Adrenal gland (tissue), 5 donors: ENCODE results near the gene PRKCB.

Experiments
- POLR2A ChIP-seq, 2 donors: fragments of 450-650 bp; IDR thresholded peaks; one replicate each; pipeline ENCODE4 v1.6.1; 2017; ENCODE audit warnings: antibody characterized with exemption in 2 of 2, mild to moderate bottlenecking in 2 of 2, moderate library complexity in 1 of 2
- TF ChIP-seq, protein P1 (sequence below), 6 experiments: fragments of 450-650 bp in 4 of 6; fragments of 200-600 bp in 2 of 6; sonication (generic) in 1 of 6; IDR thresholded peaks; 1 replicate in 5 of 6; 2 replicates in 1 of 6; pipeline versions ENCODE4 v1.5.1 to v1.8.0; 2016 to 2021; ENCODE audit warnings: antibody characterized with exemption in 6 of 6, mild to moderate bottlenecking in 2 of 6, moderate library complexity in 1 of 6
- donor health status: DM: no; HTN: no; CAD: no.

DNA sequence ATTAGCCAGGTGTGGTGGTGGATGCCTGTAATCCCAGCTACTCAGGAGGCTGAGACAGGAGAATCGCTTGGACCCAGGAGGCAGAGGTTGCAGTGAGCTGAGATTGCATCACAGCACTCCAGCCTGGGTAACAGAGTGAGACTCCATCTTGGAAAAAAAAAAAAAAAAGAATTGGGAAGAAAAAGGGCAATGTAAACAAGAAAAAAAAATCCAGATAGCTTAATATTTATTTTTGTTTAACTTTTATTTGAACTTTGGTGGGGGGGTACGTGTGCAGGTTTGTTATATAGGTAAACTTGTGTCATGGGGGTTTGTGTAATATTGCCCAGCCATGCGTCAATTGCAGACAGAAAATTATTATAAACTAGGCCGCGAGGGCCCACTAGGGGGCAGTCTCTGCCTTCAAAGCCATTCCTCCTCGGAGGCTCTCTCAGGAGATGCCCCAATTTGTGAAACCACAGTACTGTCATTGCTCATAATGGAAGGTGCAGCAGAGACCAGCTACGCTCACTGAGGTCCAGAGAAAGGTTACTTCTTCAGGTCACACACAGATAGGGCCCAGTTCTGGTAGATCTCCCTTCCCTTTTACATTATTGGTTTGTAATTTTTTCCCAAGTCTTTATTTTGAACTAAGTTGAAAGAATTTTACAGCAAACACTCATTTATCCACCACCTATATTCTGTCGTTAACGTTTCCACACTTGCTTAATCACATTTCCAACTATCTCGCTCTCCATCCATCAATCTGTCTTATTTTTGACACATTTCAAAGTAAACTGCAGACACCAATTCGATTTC is 206.2 kb downstream of the PRKCB start:
- TF ChIP-seq, protein P1, sequence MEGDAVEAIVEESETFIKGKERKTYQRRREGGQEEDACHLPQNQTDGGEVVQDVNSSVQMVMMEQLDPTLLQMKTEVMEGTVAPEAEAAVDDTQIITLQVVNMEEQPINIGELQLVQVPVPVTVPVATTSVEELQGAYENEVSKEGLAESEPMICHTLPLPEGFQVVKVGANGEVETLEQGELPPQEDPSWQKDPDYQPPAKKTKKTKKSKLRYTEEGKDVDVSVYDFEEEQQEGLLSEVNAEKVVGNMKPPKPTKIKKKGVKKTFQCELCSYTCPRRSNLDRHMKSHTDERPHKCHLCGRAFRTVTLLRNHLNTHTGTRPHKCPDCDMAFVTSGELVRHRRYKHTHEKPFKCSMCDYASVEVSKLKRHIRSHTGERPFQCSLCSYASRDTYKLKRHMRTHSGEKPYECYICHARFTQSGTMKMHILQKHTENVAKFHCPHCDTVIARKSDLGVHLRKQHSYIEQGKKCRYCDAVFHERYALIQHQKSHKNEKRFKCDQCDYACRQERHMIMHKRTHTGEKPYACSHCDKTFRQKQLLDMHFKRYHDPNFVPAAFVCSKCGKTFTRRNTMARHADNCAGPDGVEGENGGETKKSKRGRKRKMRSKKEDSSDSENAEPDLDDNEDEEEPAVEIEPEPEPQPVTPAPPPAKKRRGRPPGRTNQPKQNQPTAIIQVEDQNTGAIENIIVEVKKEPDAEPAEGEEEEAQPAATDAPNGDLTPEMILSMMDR (IDR thresholded peaks at IDR 0.05): peak; percentile 65 to 84 (median 72)
- no peak for TF ChIP-seq POLR2A (IDR thresholded peaks at IDR 0.05)
